Left kidney (tissue), 2 donors: Measurements from ENCODE around the gene TMEM248. TPM values are rescaled to one million over a fixed set of nuclear protein-coding genes. Genes with fewer than 3 reads are reported as not detected.
"Not testable (repeated sequence)": the region's sequence is repeated elsewhere in the genome, so short reads cannot be mapped to it uniquely, and the experiment has no call there.

Experiments
- DNase-seq: peaks from one replicate; pipeline ENCODE4 v3.0.0-alpha.2; 2013
- polyA plus RNA-seq: library from polyadenylated mRNA; unstranded; fragments of 120-200 nt; gene quantifications from one replicate; pipeline ENCODE4 v1.2.1, GENCODE V29; 2013; ENCODE audit not compliant: insufficient read length

TMEM248 gene
- polyA plus RNA-seq, 1 donor, result 83.9 TPM

GRCh38 chr7:66907731-66908130 is 13.3 kb upstream of the TMEM248 start:
- no peak for DNase-seq

GRCh38 chr7:66908598-66908997 is 12.4 kb upstream of the TMEM248 start:
- not testable (repeated sequence) for DNase-seq

GRCh38 chr7:66910789-66911188 is 10.2 kb upstream of the TMEM248 start:
- DNase-seq, result no peak

GRCh38 chr7:66911191-66911590 is 9.8 kb upstream of the TMEM248 start:
- not testable (repeated sequence) for DNase-seq

GRCh38 chr7:66912195-66912594 is 8.8 kb upstream of the TMEM248 start:
- no peak for DNase-seq

- DNase-seq, result no peak
Observed at GRCh38 chr7:66913118-66914037, 7.6 kb upstream of the TMEM248 start.

GRCh38 chr7:66917904-66918303 is 3.1 kb upstream of the TMEM248 start:
- DNase-seq, result not testable (repeated sequence)

- no peak for DNase-seq
Observed at GRCh38 chr7:66919304-66919703, 1.7 kb upstream of the TMEM248 start.

GRCh38 chr7:66919704-66920103 is 1.3 kb upstream of the TMEM248 start:
- DNase-seq, result no peak

GRCh38 chr7:66920256-66920655 is 769 bp upstream of the TMEM248 start:
- DNase-seq, result no peak

GRCh38 chr7:66921396-66921917 is 432 bp downstream of the TMEM248 start:
- DNase-seq, result peak; percentile 29

- DNase-seq, result peak; percentile 13
Observed at GRCh38 chr7:66921918-66922486, 977 bp downstream of the TMEM248 start.

- DNase-seq, result no peak
Observed at GRCh38 chr7:66925255-66925654, 4.2 kb downstream of the TMEM248 start.

- no peak for DNase-seq
Observed at GRCh38 chr7:66927348-66927948, 6.4 kb downstream of the TMEM248 start.

GRCh38 chr7:66928388-66928787 is 7.4 kb downstream of the TMEM248 start:
- DNase-seq, result no peak

- no peak for DNase-seq
Observed at GRCh38 chr7:66929165-66929564, 8.1 kb downstream of the TMEM248 start.

- no peak for DNase-seq
Observed at GRCh38 chr7:66929935-66930334, 8.9 kb downstream of the TMEM248 start.

GRCh38 chr7:66930341-66930740 is 9.3 kb downstream of the TMEM248 start:
- peak; percentile 15 for DNase-seq

GRCh38 chr7:66933469-66933868 is 12.4 kb downstream of the TMEM248 start:
- no peak for DNase-seq

- no peak for DNase-seq
Observed at GRCh38 chr7:66937940-66938339, 16.9 kb downstream of the TMEM248 start.

- DNase-seq, result no peak
Observed at GRCh38 chr7:66939325-66939724, 18.3 kb downstream of the TMEM248 start.

GRCh38 chr7:66946545-66946944 is 25.5 kb downstream of the TMEM248 start:
- DNase-seq, result no peak
